Upper lobe of right lung (tissue), 1 donor: ENCODE measurements around the gene EMID1. TPM values are rescaled to one million over a fixed set of nuclear protein-coding genes. Genes with fewer than 3 reads are reported as not detected.

ENCODE experiments used
- ATAC-seq: fragments of 200-7000 bp; cut with Tn5 transposase; one replicate; pipeline ENCODE4 v1.9.1; 2020; ENCODE audit warnings: mild to moderate bottlenecking, moderate library complexity
- DNase-seq: peaks from one replicate; pipeline ENCODE4 v3.0.0-alpha.2; 2020
- H3K27ac ChIP-seq: fragments of 200-600 bp; one replicate; pipeline ENCODE4 v1.8.0; 2022
- H3K27me3 ChIP-seq: fragments of 200-600 bp; one replicate; pipeline ENCODE4 v1.8.0; 2022; ENCODE audit warnings: mild to moderate bottlenecking
- H3K36me3 ChIP-seq: fragments of 200-600 bp; one replicate; pipeline ENCODE4 v1.8.0; 2022
- H3K4me1 ChIP-seq: fragments of 200-600 bp; one replicate; pipeline ENCODE4 v1.8.0; 2022
- H3K4me3 ChIP-seq: fragments of 200-600 bp; one replicate; pipeline ENCODE4 v1.8.0; 2022; ENCODE audit warnings: mild to moderate bottlenecking
- H3K9me3 ChIP-seq: fragments of 200-600 bp; one replicate; pipeline ENCODE4 v1.8.0; 2022
- CTCF ChIP-seq: fragments of 200-600 bp; IDR thresholded peaks from one replicate; pipeline ENCODE4 v1.8.0; 2022; ENCODE audit warnings: antibody characterized with exemption
- intact Hi-C: fragments of 100-400 bp; cut with DNase I; formaldehyde crosslinking; loops from one replicate; pipeline ENCODE4 v1.11.0; 2022
- total RNA-seq: library from RNA; stranded (reverse); fragmentation: NEBNext Ultra II Directional; extraction: Animal tissue kit (Norgen Biotek cat#: 25700); gene quantifications from one replicate; pipeline ENCODE4 v1.2.1, GENCODE V29; 2021
- donor health status: DM: no; HTN: yes; CAD: no; lungs with severe emphysema.

Gene EMID1
- total RNA-seq, 1 donor from 2014 or later: 15.2 TPM

DNA sequence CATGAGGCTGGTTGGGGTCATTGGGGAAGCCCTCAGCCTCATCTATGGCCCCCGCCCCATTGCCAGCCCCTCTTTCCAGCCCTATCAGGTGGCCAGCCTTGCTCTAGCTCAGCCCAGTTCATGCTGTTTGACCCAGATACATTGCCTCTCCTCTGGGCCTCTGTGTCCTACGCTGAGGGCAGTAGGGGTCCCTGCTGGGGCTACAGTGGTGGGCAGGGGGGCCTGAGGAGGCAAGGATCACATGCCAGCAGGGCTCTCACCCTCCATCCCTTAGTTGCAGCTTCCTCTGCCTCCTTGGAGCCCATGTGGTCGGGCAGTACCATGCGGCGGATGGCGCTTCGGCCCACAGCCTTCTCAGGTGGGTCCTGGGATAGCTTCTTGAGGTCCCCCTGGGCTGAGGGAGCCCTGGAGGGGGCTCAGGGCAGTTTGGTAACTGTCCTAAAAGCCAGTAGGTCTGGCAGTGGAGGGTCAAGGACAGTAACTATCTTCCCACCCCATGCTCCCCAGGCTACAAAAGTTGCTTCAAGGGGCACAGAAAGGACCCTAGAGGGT lies 19.2 kb downstream of the EMID1 start:
- ATAC-seq (no peak), DNase-seq (no peak)
- intact Hi-C loops: no loop called here
- Histone ChIP-seq H3K27ac (peak overlapping the region; percentile 82), H3K4me1 (peaks cover 14% of the 10 kb centered on the region), H3K9me3 (no peaks in the 10 kb centered on the region), H3K4me3 (no peak overlapping the region), H3K27me3 (no peaks in the 10 kb centered on the region), H3K36me3 (no peaks in the 10 kb centered on the region)
- no peak for TF ChIP-seq CTCF

- Histone ChIP-seq H3K9me3 (no peaks in the 10 kb centered on the region), H3K4me1 (peaks cover 14% of the 10 kb centered on the region), H3K27ac (peak overlapping the region; percentile 82), H3K27me3 (no peaks in the 10 kb centered on the region), H3K4me3 (no peak overlapping the region), H3K36me3 (no peaks in the 10 kb centered on the region)
- intact Hi-C loops: no loop called here
- no peak for TF ChIP-seq CTCF
- DNase-seq (peak; percentile 74), ATAC-seq (peak; percentile 70)
Observed at GRCh38 chr22:29225422-29226090, 19.9 kb downstream of the EMID1 start.

DNA sequence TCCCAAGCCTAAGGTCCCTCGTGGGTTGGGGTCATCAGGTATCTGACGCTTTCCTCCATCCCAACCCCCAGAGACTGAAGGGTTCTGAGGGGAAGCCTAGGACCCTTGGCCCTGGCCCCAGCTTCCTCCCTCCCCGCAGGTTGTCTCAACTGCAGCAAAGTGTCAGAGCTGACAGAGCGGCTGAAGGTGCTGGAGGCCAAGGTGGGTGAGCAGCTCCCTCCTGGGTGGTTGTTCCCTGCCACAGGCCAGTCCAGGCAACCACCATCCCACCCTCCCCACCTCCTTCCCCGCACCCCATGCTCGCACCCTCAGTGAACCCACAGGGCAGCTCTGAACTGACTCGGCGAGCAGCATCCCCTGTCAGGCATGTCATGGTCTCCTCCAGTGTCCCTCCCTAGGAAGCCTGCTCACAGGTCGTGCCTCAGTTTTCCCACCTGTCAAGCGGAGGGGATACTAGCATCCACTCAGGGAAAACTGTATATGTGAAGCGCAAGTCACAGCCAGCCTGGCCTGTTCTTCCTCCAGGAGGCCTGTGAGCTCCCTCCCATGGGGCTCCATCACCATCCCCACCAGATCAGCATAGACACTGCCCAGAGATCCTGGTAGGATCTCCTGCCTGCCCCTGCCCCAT lies 20.8 kb downstream of the EMID1 start:
- DNase-seq: no peak

GRCh38 chr22:29230972-29231875 lies 25.5 kb downstream of the EMID1 start:
- Histone ChIP-seq H3K4me3 (no peak overlapping the region), H3K4me1 (no peaks in the 10 kb centered on the region), H3K27ac (no peak overlapping the region), H3K9me3 (no peaks in the 10 kb centered on the region), H3K27me3 (no peaks in the 10 kb centered on the region), H3K36me3 (no peaks in the 10 kb centered on the region)
- intact Hi-C loops: no loop called here
- no peak for ATAC-seq
- TF ChIP-seq CTCF: no peak
- no peak for DNase-seq

More for the DNA sequence above, 20.8 kb downstream of the EMID1 start:
- Histone ChIP-seq H3K4me3 (no peak overlapping the region), H3K4me1 (peaks cover 14% of the 10 kb centered on the region), H3K36me3 (no peaks in the 10 kb centered on the region), H3K9me3 (no peaks in the 10 kb centered on the region), H3K27me3 (no peaks in the 10 kb centered on the region), H3K27ac (peak overlapping the region; percentile 82)
- ATAC-seq: no peak
- TF ChIP-seq CTCF: no peak
- intact Hi-C loops: no loop called here

- no peaks in the 10 kb centered on the region for H3K9me3 ChIP-seq
- DNase-seq: no peak
- H3K27me3 ChIP-seq: no peaks in the 10 kb centered on the region
- H3K4me1 ChIP-seq: no peaks in the 10 kb centered on the region
- TF ChIP-seq CTCF: no peak
- intact Hi-C loops: no loop called here
- H3K36me3 ChIP-seq: no peaks in the 10 kb centered on the region
- peak overlapping the region; percentile 36 for H3K27ac ChIP-seq
- no peak overlapping the region for H3K4me3 ChIP-seq
- peak; percentile 47 for ATAC-seq
Observed at GRCh38 chr22:29231971-29232959, 26.6 kb downstream of the EMID1 start.
